Measurements from ENCODE around the gene PTPRG. TPM values are rescaled to one million over a fixed set of nuclear protein-coding genes. Genes with fewer than 3 reads are reported as not detected.

PTPRG gene
- total RNA-seq, 2 donors from 2014 or later: 26.0 to 26.3 TPM

- TF ChIP-seq, protein P1, sequence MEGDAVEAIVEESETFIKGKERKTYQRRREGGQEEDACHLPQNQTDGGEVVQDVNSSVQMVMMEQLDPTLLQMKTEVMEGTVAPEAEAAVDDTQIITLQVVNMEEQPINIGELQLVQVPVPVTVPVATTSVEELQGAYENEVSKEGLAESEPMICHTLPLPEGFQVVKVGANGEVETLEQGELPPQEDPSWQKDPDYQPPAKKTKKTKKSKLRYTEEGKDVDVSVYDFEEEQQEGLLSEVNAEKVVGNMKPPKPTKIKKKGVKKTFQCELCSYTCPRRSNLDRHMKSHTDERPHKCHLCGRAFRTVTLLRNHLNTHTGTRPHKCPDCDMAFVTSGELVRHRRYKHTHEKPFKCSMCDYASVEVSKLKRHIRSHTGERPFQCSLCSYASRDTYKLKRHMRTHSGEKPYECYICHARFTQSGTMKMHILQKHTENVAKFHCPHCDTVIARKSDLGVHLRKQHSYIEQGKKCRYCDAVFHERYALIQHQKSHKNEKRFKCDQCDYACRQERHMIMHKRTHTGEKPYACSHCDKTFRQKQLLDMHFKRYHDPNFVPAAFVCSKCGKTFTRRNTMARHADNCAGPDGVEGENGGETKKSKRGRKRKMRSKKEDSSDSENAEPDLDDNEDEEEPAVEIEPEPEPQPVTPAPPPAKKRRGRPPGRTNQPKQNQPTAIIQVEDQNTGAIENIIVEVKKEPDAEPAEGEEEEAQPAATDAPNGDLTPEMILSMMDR (IDR thresholded peaks at IDR 0.05): no peak
Observed at GRCh38 chr3:61532739-61533500, 28.5 kb upstream of the PTPRG start.

GRCh38 chr3:61535826-61536225, 25.5 kb upstream of the PTPRG start:
- no peaks in the 10 kb centered on the region for H3K9me3 ChIP-seq
- H3K4me3 ChIP-seq: no peak overlapping the region
- TF ChIP-seq, protein P1 (IDR thresholded peaks at IDR 0.05): no peak
- no peaks in the 10 kb centered on the region for H3K27me3 ChIP-seq
- DNase-seq: no peak
- no peak overlapping the region for H3K9ac ChIP-seq (ENCODE audit: low read depth in 2 of 2, low read length in 2 of 2)
- H3K4me1 ChIP-seq: no peaks in the 10 kb centered on the region
- H3K36me3 ChIP-seq: no peaks in the 10 kb centered on the region
- H3K27ac ChIP-seq: no peak overlapping the region
- intact Hi-C loops (cut with DNase I): no loop called here

More at GRCh38 chr3:61532739-61533500, 28.5 kb upstream of the PTPRG start:
- intact Hi-C loops (cut with DNase I): no loop called here
- Histone ChIP-seq H3K36me3 (no peaks in the 10 kb centered on the region), H3K9me3 (no peaks in the 10 kb centered on the region), H3K4me3 (no peak overlapping the region), H3K4me1 (no peaks in the 10 kb centered on the region), H3K27ac (no peak overlapping the region), H3K9ac (ENCODE audit: low read depth in 2 of 2, low read length in 2 of 2) (no peak overlapping the region), H3K27me3 (no peaks in the 10 kb centered on the region)
- DNase-seq: no peak

DNA sequence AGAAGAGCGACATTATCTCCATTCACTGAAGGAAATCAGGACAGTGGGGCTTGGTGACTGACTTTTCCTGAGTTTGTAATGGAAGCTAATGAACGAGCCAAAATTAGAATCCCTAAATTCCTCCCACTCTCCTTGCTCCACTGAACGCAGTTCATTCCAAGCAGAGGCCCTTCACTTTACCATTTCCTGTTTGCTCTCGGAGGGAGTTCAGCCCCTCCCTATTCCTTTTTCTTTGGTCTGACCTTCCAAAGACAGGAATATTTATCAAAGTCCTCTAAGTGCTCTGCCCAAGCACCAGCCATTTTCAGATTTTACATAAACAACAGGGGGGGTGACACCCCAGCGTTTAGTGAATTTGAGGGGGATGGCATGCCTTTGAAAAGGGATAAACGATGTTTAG, 24.0 kb upstream of the PTPRG start:
- H3K4me1 ChIP-seq: no peaks in the 10 kb centered on the region
- no peak overlapping the region for H3K27ac ChIP-seq
- H3K36me3 ChIP-seq: no peaks in the 10 kb centered on the region
- no peak for DNase-seq
- H3K9me3 ChIP-seq: no peaks in the 10 kb centered on the region
- TF ChIP-seq, protein P1 (IDR thresholded peaks at IDR 0.05): no peak
- intact Hi-C loops (cut with DNase I): no loop called here
- no peak overlapping the region for H3K9ac ChIP-seq (ENCODE audit: low read depth in 2 of 2, low read length in 2 of 2)
- no peaks in the 10 kb centered on the region for H3K27me3 ChIP-seq
- H3K4me3 ChIP-seq: no peak overlapping the region

DNA sequence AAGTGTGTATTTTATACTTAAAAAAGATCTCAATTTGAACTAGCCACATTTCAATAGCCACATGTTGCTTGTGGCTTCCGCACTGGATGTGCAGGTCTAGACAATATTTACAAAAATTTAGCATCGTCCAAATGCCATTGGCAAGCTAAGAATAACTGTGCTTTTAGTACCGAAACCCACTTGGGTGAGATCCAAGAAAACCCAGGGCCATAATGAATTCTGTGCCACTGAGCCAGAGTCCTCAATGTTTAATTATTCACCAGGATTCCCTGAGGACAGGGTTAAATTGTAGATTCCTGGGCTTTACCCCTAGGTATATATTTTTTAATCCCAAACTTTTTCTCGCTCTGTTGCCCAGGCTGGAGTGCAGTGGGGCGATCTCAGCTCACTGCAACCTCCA, 22.9 kb upstream of the PTPRG start:
- TF ChIP-seq, protein P1 (IDR thresholded peaks at IDR 0.05): no peak
- Histone ChIP-seq H3K9me3 (no peaks in the 10 kb centered on the region), H3K4me1 (no peaks in the 10 kb centered on the region), H3K36me3 (no peaks in the 10 kb centered on the region), H3K9ac (ENCODE audit: low read depth in 2 of 2, low read length in 2 of 2) (no peak overlapping the region), H3K27ac (no peak overlapping the region), H3K4me3 (no peak overlapping the region), H3K27me3 (no peaks in the 10 kb centered on the region)
- no peak for DNase-seq
- intact Hi-C loops (cut with DNase I): no loop called here

- no peaks in the 10 kb centered on the region for H3K27me3 ChIP-seq
- no peaks in the 10 kb centered on the region for H3K36me3 ChIP-seq
- TF ChIP-seq, protein P1 (IDR thresholded peaks at IDR 0.05): no peak
- DNase-seq: no peak
- H3K9me3 ChIP-seq: no peaks in the 10 kb centered on the region
- H3K4me1 ChIP-seq: no peaks in the 10 kb centered on the region
- no peak overlapping the region for H3K27ac ChIP-seq
- H3K9ac ChIP-seq (ENCODE audit: low read depth in 2 of 2, low read length in 2 of 2): no peak overlapping the region
- intact Hi-C loops (cut with DNase I): no loop called here
- H3K4me3 ChIP-seq: no peak overlapping the region
Observed at GRCh38 chr3:61541694-61542093, 19.7 kb upstream of the PTPRG start.
